HS-27A (cell line): Measurements from ENCODE around the gene COL23A1.

Source experiments
- DNase-seq: peaks from one replicate; pipeline ENCODE4 v3.0.0-alpha.2; 2012; ENCODE audit warnings: low read depth, missing footprints

The COL23A1 gene

GRCh38 chr5:178221853-178222252, 368.3 kb downstream of the COL23A1 start:
- DNase-seq, result no peak

DNA sequence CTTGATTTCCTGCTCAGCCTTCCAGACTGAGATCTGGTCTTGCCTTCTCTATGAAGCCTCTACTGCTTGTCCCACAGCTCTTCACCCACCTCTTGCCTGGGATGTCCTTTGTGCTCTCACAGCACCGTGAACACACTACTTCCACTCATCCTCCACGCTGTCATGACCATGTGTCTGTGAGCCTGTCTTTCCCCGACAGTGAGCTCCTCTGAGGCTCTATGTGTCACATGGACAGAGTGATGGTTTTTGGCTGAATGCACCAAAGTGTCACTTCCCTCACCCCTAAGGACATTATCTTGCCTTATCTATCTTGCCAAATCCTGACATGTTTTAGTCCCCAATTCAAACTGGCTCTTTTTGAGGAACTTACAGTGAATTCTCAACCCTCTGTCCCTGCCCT, 368.9 kb downstream of the COL23A1 start:
- DNase-seq, result no peak

DNA sequence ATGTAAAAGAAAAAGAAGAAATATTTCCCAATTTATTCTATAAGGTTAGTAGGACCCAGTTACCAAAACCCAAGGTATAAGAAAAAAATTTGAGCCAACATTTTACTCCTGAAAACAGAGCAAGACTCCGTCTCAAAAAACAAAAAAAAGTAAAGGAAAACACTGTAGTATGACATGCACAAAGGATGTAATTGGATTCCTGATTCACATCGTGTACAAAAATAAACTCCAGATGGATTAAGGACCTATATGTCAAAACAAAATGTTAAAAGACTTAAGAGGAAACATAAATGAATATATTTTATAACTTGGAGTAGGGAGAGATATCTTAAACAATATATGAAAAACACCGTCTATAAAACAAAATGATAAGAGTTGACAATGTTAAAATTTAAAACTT, 371.4 kb downstream of the COL23A1 start:
- no peak for DNase-seq

DNA sequence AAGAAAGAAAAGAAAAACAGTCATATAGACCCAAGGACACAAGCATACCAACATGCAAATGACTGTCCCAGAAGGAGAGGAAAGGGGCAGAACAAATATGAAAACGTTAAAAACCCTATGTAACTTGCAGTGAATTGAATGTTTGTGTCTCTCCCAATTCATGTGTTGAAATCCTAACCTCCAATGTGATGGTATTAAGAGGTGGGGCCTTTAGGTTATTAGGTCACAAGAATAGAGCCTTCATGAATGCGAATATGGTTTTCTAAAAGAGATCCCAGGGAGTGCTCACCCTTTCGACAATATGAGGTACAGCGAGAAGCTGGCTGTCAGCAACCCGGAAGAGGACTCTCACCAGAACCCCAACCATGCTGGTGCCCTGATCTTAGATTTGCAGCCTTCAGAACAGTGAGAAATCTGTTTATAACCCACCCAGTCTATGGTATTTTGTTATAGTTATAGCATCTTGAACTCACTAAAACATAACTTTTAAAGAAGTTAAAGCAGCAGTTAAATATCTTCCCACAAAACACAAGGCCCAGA, 371.9 kb downstream of the COL23A1 start:
- no peak for DNase-seq

GRCh38 chr5:178216779-178217178, 373.4 kb downstream of the COL23A1 start:
- DNase-seq, result no peak

GRCh38 chr5:178216088-178216534, 374.1 kb downstream of the COL23A1 start:
- no peak for DNase-seq

GRCh38 chr5:178215280-178216002, 374.8 kb downstream of the COL23A1 start:
- DNase-seq, result no peak

- DNase-seq, result no peak
These were observed 375.9 kb downstream of the COL23A1 start for GRCh38 chr5:178214160-178214803.

DNA sequence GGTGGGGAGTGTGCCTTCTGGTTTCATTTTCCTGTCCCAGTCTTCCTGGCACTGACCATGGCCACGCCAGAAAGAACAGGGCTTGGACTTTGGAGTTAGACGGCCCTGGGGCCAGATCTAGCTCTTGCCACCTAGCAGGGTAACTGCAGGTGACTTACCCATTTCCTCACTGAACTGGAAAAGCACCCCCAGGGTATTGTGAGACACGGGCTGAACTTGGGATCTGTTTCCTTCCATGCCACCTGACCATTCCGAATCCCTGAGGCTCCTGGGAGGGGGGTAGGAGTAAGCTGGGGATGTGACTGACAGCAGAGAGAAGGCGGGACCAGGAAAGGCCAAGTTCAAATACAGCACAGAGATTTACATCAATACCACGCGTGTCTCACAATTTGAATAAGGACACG, 376.4 kb downstream of the COL23A1 start:
- DNase-seq, result no peak

- no peak for DNase-seq
These were observed 377.2 kb downstream of the COL23A1 start for GRCh38 chr5:178213003-178213461.

DNA sequence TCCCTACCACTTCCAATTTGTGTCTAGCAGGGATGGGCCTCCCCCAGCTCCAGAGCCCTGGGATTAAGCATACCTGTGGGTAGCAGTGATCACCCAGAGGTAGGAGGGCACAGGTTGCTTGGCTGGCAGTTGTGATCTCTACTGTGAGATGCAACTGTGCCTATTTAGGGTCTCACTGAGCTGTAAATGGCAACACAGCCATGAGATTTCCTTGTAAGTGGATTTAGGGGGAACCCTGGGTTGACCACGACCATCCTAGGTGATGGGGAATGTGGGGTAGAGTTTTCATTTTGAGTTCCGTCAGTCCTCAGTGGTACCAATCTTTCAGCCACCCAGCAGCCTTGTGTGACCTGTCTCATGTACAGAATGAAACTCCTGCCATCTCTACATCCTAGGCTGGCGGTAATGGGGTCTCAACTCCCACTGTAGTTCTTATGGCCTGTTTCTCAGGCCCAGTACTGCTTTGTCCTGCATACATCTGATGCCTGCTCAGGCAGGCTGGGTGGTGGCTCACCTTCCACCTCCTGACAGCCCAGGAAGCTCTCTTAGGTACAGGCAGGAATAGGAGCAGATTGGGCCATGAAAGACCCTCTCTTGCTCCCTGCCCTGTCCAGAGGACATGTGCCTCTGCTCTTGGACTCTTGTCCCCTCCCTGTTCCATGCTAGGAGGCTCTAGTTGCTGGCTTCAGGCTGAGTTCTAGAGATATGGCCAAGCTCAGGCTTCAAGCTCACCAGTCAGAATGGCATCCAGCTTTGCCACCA, 377.8 kb downstream of the COL23A1 start:
- DNase-seq, result no peak

GRCh38 chr5:178211095-178212048, 378.8 kb downstream of the COL23A1 start:
- no peak for DNase-seq

GRCh38 chr5:178210686-178211085, 379.5 kb downstream of the COL23A1 start:
- no peak for DNase-seq

DNA sequence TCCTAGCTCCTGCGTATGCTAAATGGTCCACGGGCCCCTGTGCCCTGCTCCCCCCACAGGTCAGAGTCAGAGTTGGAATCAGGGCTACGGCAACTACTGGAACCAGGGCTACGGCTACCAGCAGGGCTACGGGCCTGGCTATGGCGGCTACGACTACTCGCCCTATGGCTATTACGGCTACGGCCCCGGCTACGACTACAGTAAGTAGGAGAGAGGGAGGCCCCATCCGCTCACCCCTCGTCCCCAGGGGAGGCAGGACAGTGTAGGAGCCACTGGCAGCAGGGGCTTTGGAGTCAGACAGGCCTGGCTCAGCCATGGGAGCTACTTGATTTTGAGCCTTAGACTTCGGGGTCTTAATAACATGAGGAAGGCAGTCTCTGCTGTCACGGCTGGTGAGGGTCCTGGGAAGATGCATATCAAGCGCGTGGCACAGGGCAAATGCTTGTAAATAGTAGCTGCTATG, 380.1 kb downstream of the COL23A1 start:
- DNase-seq, result no peak

DNA sequence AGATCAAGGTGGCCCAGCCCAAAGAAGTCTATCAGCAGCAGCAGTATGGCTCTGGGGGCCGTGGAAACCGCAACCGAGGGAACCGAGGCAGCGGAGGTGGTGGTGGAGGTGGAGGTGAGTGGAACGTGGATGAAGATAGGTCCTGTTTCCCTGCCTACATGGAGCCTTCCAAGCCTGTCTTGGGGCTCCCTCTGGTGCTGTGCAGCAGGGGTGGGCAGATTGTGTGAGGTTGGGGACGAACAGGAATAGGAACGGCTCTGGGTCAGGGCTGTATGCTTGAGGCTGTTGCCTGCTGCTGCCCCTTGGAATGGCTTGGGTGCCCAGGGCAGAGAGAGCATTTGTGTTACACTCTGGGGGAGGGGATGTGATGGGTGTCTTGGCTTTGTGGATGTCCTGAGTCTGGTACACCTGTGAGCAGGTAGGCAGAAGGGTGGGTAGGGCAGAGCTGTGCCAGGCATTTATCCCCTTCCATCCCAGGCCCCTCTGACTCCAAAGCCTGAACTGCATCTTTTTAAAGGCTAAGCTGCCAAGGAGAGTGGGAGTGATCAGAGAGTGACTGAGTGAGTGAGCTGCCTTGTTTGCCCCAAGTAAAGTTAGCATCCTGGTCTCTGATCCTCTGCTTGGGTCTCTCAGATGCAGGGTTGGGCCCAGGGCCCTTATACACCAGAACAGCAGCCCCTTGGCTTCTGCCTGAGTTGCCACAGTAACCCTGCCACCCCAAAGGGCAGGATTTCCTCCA, 380.7 kb downstream of the COL23A1 start:
- DNase-seq, result no peak

DNA sequence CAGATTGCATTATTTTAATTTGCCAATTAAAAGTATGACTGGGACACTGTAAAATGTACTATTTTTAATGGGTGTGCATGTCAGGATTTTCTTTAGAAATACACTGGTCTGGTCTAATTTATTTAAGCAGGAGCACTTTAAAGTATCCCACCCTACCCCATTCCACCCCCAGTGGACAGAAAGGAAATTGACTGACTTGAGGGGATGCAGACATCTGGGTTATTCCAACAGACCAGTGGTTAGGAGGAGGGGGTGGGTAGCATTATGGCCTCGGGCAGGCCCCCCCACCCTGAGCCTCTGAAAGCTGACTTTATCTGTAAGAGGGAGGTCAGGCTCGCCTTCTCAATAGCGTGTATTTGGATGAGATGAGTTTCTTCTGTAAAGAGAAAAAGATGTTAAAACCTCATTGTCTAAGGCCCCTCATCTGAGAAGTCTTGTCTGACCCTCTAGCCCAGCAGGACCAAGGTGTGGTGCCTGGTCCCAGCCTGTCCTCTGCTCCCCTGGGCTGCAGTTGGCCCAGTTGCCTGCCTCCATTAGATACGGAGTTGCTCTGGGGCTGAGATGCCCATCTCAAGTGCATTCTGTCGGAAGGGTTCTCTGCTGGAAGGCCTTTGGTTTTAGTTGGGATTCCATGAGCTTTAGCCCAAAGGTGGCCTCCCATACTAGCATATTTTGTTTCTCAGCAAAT, 381.5 kb downstream of the COL23A1 start:
- no peak for DNase-seq

DNA sequence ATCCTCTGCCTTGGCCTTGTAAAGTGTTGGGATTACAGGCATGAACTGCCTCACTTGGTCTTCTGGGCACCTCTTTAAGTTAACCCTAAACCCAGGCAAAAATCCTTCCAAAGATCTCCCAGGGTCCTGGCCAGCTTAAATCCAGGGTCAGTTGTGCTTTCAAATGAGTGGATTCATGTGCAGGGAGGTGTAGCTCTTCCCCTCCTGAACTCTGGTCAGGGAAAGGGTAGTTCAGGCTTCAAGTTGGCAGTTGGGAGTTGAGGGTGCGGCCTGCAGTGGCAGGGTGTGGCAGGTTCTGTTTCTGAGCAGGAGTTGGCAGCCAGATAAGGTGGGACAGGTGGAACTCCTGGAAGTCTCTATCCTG, 382.3 kb downstream of the COL23A1 start:
- DNase-seq, result no peak

DNA sequence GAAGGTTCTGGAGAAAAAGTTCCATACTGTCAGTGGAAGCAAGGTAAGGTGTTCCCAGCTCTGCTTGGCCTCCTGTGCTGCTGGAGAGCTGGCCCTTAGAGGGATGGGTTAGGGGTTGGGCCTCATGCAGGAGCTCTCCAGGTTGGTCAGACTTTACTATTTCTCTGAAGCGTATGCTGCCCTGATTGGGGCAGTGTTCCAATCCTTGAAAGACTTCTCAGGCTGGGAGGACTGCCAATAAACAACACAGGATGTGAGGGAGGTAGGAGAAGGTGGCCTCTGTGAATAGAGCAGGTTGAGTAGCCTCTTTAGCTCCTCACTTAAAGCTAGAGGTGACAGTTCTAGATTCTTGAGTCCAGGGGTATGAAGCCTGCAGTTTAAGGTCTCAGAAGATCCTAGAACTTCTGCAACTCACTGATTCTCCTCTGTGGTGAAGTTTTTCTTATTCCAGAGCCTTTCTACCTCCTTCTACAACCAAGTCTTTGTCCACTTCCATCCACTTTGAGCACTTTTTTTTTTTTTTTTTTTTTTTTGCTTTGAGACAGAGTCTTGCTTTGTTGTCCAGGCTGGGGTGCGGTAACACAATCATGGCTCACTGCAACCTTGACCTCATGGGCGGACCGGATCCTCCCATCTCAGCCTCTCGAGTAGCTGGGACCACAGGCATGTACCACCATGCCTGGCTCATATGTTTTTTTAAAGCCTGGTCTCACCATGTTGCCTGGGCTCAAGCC, 382.8 kb downstream of the COL23A1 start:
- no peak for DNase-seq
